NT2/D1 (cell line): ENCODE data around the gene S100A14.

ENCODE experiments used
- DNase-seq: peaks from one replicate; pipeline ENCODE4 v3.0.0-alpha.2; 2011; ENCODE audit warnings: low read depth, low spot score
- H3K27me3 ChIP-seq: 2 replicates; pipeline ENCODE4 v1.6.0; 2011; ENCODE audit warnings: mild to moderate bottlenecking; ENCODE audit not compliant: insufficient read length, insufficient read depth
- H3K36me3 ChIP-seq: 2 replicates; pipeline ENCODE4 v1.6.1; 2011; ENCODE audit warnings: mild to moderate bottlenecking, low read length, mixed read lengths; ENCODE audit not compliant: insufficient read depth, insufficient read length
- H3K4me1 ChIP-seq: 2 replicates; pipeline ENCODE4 v1.5.1; 2011; ENCODE audit not compliant: insufficient read depth, insufficient read length
- H3K4me3 ChIP-seq: 2 replicates; pipeline ENCODE4 v1.5.1; 2011; ENCODE audit warnings: low read depth; ENCODE audit not compliant: insufficient read length
- H3K9ac ChIP-seq: 2 replicates; pipeline ENCODE4 v1.6.0; 2011; ENCODE audit warnings: low read depth; ENCODE audit not compliant: insufficient read length
- H3K9me3 ChIP-seq: 2 replicates; pipeline ENCODE4 v1.5.1; 2011; ENCODE audit warnings: mild to moderate bottlenecking, low read length; ENCODE audit not compliant: insufficient read depth
- SUZ12 ChIP-seq: IDR thresholded peaks from 2 replicates; pipeline ENCODE4 v1.6.1; 2011; ENCODE audit not compliant: insufficient read length, insufficient read depth; ENCODE audit errors: extremely low read depth
- YY1 ChIP-seq: IDR thresholded peaks from 2 replicates; pipeline ENCODE4 v1.6.1; 2011; ENCODE audit not compliant: insufficient read length, insufficient read depth
- ZNF274 ChIP-seq: IDR thresholded peaks from 2 replicates; pipeline ENCODE4 v1.6.1; 2011; ENCODE audit warnings: mild to moderate bottlenecking, low read depth, low read length

The S100A14 gene

DNA sequence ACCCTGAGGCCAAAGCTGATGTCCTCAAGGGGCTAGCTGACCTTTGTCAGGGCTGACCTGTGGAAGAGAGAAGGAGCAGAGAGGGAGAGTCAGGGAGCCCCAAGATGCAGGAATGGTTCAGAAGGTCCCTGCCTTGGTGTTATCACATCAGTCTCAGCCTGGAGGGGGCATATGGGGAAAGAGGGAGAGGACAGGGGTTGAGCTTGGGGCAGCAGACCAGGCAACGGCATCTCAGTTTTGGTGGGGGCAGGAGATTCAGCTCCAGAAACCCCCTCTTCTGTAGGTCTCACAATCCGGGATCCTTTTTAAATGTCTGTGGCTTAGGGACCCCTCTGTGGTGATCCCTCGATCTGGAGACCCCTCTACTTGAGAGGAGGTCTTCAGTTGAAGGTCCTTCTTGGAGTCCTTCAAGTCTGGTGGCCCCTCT is 10.4 kb upstream of the S100A14 start:
- DNase-seq, result no peak
- Histone ChIP-seq H3K4me3 (peak overlapping the region; percentile 75), H3K36me3 (peaks cover 48% of the 10 kb centered on the region), H3K9me3 (no peaks in the 10 kb centered on the region), H3K27me3 (no peaks in the 10 kb centered on the region), H3K9ac (peak overlapping the region; percentile 91), H3K4me1 (peaks cover 34% of the 10 kb centered on the region)
- TF ChIP-seq ZNF274, result no peak
- TF ChIP-seq YY1, result no peak
- no peak for TF ChIP-seq SUZ12

DNA sequence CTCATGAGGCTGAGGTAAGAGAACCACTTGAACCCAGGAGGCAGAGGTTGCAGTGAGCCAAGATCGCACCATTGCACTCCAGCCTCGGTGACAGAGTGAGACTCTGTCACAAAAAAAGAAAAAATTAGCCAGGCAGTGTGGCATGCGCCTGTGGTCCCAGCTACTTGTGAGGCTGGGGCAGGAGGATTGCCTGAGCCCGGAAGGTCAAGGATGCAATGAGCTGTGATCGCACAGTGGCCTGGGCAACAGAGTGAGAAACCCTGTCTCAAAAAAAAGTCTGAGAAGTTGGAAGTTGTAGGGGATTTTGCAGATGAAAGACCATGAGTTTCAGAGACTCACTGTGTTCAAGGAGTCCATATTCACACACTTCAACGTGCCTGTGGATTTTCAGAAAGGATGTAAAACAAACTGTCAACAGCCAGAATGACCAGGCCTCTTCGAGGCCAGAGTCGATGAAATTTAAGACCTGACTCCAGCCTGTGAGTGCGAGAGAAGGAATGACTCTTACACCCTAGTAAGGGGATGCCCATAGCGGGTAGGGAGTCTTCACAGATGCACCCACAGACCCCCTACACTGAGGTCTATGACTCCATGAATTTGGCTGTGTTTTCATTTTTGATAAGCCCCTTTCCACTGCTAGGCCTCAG is 9.0 kb upstream of the S100A14 start:
- no peak overlapping the region for H3K9ac ChIP-seq
- H3K4me1 ChIP-seq, result peaks cover 30% of the 10 kb centered on the region
- DNase-seq, result no peak
- peaks cover 60% of the 10 kb centered on the region for H3K36me3 ChIP-seq
- H3K9me3 ChIP-seq, result 0 out of 2 replicates have a peak, but pooled peaks cover 7% of the 10 kb centered on the region
- no peak overlapping the region for H3K4me3 ChIP-seq
- TF ChIP-seq SUZ12 (no peak), ZNF274 (no peak), YY1 (no peak)
- H3K27me3 ChIP-seq, result no peaks in the 10 kb centered on the region

DNA sequence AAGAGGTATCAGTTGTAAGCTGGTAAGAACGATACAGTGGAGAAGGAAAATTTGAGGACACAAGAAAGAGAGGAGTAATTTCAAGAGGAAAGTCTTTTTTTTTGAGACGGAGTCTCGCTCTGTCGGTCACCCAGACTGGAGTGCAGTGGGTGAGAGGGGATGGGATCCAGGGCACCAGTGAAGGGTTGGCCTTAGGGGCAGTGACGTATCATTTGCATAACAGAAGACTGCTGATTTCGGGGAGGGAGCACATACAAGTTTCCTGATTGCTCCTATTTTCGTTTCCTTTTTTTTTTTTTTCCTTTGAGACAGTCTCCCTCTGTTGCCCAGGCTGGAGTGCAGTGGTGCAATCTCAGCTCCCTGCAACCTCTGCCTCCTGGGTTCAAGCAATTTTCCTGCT is 7.0 kb upstream of the S100A14 start:
- DNase-seq, result peak; percentile 61
- Histone ChIP-seq H3K4me3 (no peak overlapping the region), H3K9me3 (0 out of 2 replicates have a peak, but pooled peaks cover 11% of the 10 kb centered on the region), H3K36me3 (peaks cover 79% of the 10 kb centered on the region), H3K27me3 (no peaks in the 10 kb centered on the region), H3K4me1 (peaks cover 11% of the 10 kb centered on the region), H3K9ac (no peak overlapping the region)
- no peak for TF ChIP-seq YY1
- TF ChIP-seq ZNF274, result no peak
- TF ChIP-seq SUZ12, result no peak

DNA sequence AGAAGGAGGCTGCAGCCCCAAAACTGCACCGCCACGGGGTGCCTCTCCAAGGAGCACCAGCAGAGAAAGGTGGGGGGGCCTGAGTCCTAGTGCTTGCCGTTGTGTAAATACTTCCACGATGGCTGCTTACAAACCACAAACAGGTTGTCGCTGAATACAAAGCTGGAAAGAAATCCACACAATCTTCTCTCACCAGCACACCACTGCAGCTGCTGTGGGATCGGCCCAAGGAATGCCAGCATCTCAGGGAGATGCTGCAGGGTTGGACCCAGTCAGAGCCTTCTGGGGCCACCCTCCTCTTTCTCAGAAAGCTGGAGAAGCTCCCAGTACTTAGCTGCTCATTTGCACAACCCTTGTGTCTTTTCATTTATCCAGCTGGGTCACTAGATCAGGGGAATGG is 3.0 kb upstream of the S100A14 start:
- Histone ChIP-seq H3K9ac (no peak overlapping the region), H3K9me3 (0 out of 2 replicates have a peak, but pooled peaks cover 11% of the 10 kb centered on the region), H3K36me3 (peaks cover 64% of the 10 kb centered on the region), H3K27me3 (no peaks in the 10 kb centered on the region), H3K4me1 (peaks cover 24% of the 10 kb centered on the region), H3K4me3 (no peak overlapping the region)
- TF ChIP-seq SUZ12 (no peak), YY1 (no peak), ZNF274 (no peak)
- no peak for DNase-seq

DNA sequence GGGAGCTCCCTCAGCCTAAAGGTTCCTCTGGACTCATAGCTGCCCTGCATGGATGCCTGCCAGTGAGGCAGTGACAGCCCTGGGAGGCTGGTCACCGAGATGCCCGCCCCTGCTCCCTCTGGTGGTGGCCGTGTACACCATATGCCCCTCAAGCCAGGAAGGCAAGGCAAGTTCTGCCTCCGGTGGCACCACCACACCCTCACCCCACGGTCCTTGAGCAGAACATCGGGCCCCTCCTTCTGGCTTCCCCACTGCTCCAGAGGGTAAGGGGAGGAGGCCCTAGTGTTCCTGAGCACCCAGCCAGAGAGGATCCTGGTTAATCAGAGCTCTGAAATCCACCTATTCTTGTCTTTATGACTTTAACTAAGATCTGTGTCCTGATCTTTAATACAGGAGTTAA is 1.5 kb upstream of the S100A14 start:
- Histone ChIP-seq H3K27me3 (no peaks in the 10 kb centered on the region), H3K4me3 (no peak overlapping the region), H3K9me3 (0 out of 2 replicates have a peak, but pooled peaks cover 11% of the 10 kb centered on the region), H3K4me1 (peaks cover 27% of the 10 kb centered on the region), H3K36me3 (peaks cover 52% of the 10 kb centered on the region), H3K9ac (no peak overlapping the region)
- no peak for DNase-seq
- no peak for TF ChIP-seq YY1

DNA sequence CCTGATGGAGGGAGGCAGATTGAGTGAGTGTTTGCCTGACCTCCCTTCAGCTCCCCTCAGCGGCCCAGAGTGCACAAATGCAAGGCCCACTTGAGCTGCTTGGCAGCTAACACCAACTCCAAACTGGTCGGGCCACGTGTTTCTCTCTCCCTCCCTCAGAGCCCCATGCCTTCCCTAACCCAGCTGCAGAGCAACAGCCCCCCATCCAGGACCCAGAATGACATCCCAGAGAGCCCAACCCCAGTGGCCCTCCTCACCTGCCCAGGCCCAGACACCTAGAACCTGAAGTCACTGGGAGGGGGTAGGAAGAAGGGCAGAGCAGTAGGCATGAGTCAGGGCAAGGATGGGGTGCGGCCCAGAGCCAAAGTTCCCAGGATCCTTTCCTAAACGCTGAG is 789 bp upstream of the S100A14 start:
- Histone ChIP-seq H3K27me3 (peaks cover 3% of the 10 kb centered on the region), H3K9ac (no peak overlapping the region), H3K4me1 (peaks cover 32% of the 10 kb centered on the region), H3K9me3 (0 out of 2 replicates have a peak, but pooled peaks cover 11% of the 10 kb centered on the region), H3K4me3 (no peak overlapping the region), H3K36me3 (peaks cover 44% of the 10 kb centered on the region)
- TF ChIP-seq SUZ12 (no peak), YY1 (no peak), ZNF274 (no peak)
- DNase-seq, result no peak

DNA sequence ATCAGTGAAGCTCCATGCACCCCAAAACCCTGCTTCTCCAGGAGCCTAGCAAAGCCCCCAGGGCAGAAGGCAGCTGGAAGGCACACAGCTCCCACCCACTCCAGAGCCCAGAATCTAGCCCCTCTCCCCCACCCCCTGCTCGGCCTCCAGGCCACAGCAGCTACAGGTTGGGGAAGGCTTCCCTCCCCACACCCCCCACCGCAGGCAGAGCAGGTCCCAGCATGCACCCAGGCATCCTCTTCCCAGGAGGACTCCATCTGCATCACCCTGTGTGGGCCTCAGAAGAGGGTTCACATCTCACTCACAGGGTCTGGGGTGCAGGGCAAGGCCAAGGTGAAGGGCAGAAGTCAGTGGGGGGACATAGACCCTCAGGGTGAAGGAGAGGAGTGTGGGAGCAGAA is 719 bp downstream of the S100A14 start:
- peaks cover 3% of the 10 kb centered on the region for H3K27me3 ChIP-seq
- TF ChIP-seq YY1, result no peak
- TF ChIP-seq ZNF274, result no peak
- no peak for TF ChIP-seq SUZ12
- no peak overlapping the region for H3K9ac ChIP-seq

More for the DNA sequence above, 719 bp downstream of the S100A14 start:
- no peak for DNase-seq
- Histone ChIP-seq H3K4me3 (no peak overlapping the region), H3K36me3 (peaks cover 29% of the 10 kb centered on the region), H3K4me1 (peaks cover 38% of the 10 kb centered on the region), H3K9me3 (0 out of 2 replicates have a peak, but pooled peaks cover 7% of the 10 kb centered on the region)
